ENCODE data around the gene VRK1. TPM values are rescaled to one million over a fixed set of nuclear protein-coding genes. Genes with fewer than 3 reads are reported as not detected.

VRK1 gene
- total RNA-seq, 1 donor from 2014 or later = 9.3 TPM

- Mint-ChIP-seq H3K36me3 (ENCODE audit: low read depth) (no peaks in the 10 kb centered on the region), H3K27me3 (ENCODE audit: low read depth) (no peaks in the 10 kb centered on the region), H3K4me3 (ENCODE audit: unreplicated experiment) (no peak overlapping the region), H3K4me1 (ENCODE audit: low read depth) (no peaks in the 10 kb centered on the region), H3K27ac (ENCODE audit: unreplicated experiment) (no peak overlapping the region), H3K9me3 (ENCODE audit: low read depth) (peaks cover 2% of the 10 kb centered on the region)
- TF ChIP-seq, protein P1, sequence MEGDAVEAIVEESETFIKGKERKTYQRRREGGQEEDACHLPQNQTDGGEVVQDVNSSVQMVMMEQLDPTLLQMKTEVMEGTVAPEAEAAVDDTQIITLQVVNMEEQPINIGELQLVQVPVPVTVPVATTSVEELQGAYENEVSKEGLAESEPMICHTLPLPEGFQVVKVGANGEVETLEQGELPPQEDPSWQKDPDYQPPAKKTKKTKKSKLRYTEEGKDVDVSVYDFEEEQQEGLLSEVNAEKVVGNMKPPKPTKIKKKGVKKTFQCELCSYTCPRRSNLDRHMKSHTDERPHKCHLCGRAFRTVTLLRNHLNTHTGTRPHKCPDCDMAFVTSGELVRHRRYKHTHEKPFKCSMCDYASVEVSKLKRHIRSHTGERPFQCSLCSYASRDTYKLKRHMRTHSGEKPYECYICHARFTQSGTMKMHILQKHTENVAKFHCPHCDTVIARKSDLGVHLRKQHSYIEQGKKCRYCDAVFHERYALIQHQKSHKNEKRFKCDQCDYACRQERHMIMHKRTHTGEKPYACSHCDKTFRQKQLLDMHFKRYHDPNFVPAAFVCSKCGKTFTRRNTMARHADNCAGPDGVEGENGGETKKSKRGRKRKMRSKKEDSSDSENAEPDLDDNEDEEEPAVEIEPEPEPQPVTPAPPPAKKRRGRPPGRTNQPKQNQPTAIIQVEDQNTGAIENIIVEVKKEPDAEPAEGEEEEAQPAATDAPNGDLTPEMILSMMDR (IDR thresholded peaks at IDR 0.05) = no peak
- DNase-seq (ENCODE audit: low spot score) = no peak
Measured at GRCh38 chr14:96904201-96904600, 107.0 kb downstream of the VRK1 start.

DNA sequence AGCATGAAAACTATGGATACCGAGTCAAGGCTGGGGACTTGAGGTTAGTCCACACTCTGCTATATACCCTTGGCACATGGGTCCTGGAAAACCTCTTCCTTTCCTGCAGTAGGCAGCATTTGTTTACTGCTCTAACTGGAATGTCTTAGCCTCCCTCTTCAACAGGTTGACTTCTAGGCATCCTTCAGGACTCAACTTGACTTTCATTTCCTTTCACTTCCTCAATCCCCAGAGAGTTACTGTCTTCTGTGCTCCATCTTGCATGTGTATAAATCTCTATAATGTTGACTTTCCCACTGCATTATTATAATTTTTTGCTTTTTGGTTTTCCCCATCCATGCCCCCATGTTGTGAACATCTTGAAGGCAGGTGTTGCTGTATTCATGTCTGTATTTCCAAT is 107.9 kb downstream of the VRK1 start:
- H3K4me1 Mint-ChIP-seq (ENCODE audit: low read depth) = no peaks in the 10 kb centered on the region

GRCh38 chr14:96905825-96906224 is 108.6 kb downstream of the VRK1 start:
- TF ChIP-seq, protein P1 (IDR thresholded peaks at IDR 0.05) = no peak
- Mint-ChIP-seq H3K36me3 (ENCODE audit: low read depth) (peaks cover 3% of the 10 kb centered on the region), H3K27ac (ENCODE audit: unreplicated experiment) (no peak overlapping the region), H3K4me3 (ENCODE audit: unreplicated experiment) (no peak overlapping the region), H3K4me1 (ENCODE audit: low read depth) (no peaks in the 10 kb centered on the region), H3K9me3 (ENCODE audit: low read depth) (peaks cover 13% of the 10 kb centered on the region), H3K27me3 (ENCODE audit: low read depth) (no peaks in the 10 kb centered on the region)
- DNase-seq (ENCODE audit: low spot score) = no peak

More for the DNA sequence above, 107.9 kb downstream of the VRK1 start:
- Mint-ChIP-seq H3K27ac (ENCODE audit: unreplicated experiment) (no peak overlapping the region), H3K36me3 (ENCODE audit: low read depth) (peaks cover 1% of the 10 kb centered on the region), H3K9me3 (ENCODE audit: low read depth) (peaks cover 11% of the 10 kb centered on the region), H3K4me3 (ENCODE audit: unreplicated experiment) (no peak overlapping the region), H3K27me3 (ENCODE audit: low read depth) (no peaks in the 10 kb centered on the region)
- DNase-seq (ENCODE audit: low spot score) = no peak
- TF ChIP-seq, protein P1 (IDR thresholded peaks at IDR 0.05) = no peak

GRCh38 chr14:96906434-96906833 is 109.3 kb downstream of the VRK1 start:
- peaks cover 3% of the 10 kb centered on the region for H3K36me3 Mint-ChIP-seq (ENCODE audit: low read depth)
- DNase-seq (ENCODE audit: low spot score) = no peak
- no peak overlapping the region for H3K4me3 Mint-ChIP-seq (ENCODE audit: unreplicated experiment)
- TF ChIP-seq, protein P1 (IDR thresholded peaks at IDR 0.05) = no peak
- peaks cover 13% of the 10 kb centered on the region for H3K9me3 Mint-ChIP-seq (ENCODE audit: low read depth)
- no peak overlapping the region for H3K27ac Mint-ChIP-seq (ENCODE audit: unreplicated experiment)
- H3K4me1 Mint-ChIP-seq (ENCODE audit: low read depth) = no peaks in the 10 kb centered on the region
- no peaks in the 10 kb centered on the region for H3K27me3 Mint-ChIP-seq (ENCODE audit: low read depth)

DNA sequence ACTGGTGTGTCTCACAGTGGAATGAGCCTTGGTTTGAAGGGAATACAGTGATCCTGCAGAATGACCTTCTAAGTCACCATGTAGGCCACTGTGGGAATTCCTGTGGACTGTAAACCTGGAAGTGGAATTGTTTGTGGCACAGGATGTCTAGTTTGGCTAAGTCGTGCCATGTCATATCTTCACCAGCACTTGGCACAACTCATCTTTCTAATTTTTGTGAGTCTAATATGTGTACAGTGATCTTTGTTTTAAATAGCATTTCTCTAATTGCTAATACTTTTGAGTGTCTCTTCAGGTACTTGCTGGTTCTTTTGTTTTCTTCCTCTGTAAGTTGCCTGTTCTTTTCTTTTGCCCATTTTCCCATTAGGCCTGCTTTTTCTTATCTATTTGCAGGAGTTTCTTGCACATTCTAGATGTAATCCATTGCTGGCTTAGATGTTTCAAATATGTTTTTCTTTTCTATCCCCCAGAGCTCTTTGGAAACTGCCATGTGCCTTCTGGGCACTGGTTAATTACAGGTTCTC is 112.7 kb downstream of the VRK1 start:
- Mint-ChIP-seq H3K9me3 (ENCODE audit: low read depth) (peaks cover 18% of the 10 kb centered on the region), H3K4me1 (ENCODE audit: low read depth) (no peaks in the 10 kb centered on the region), H3K4me3 (ENCODE audit: unreplicated experiment) (no peak overlapping the region), H3K27ac (ENCODE audit: unreplicated experiment) (no peak overlapping the region), H3K27me3 (ENCODE audit: low read depth) (no peaks in the 10 kb centered on the region), H3K36me3 (ENCODE audit: low read depth) (peaks cover 3% of the 10 kb centered on the region)
- DNase-seq (ENCODE audit: low spot score) = no peak
- TF ChIP-seq, protein P1 (IDR thresholded peaks at IDR 0.05) = no peak
